Stimulated activated CD4-positive, alpha-beta T cell treated with anti-CD3 and anti-CD28 coated beads, Interleukin-12 subunit alpha, Interleukin-12 subunit beta, amount 100 ng/mL, for 48 hours (primary cell): ENCODE measurements around the gene DOHH.
A peak's percentile ranks its signal among the peaks of the same experiment; 100 is the strongest.

Source experiments
- DNase-seq, 3 donors: peaks; one replicate each; pipeline ENCODE4 v3.0.0-alpha.2; 2020; ENCODE audit warnings: low read depth in 2 of 3, low spot score in 1 of 3

Gene DOHH, protein sequence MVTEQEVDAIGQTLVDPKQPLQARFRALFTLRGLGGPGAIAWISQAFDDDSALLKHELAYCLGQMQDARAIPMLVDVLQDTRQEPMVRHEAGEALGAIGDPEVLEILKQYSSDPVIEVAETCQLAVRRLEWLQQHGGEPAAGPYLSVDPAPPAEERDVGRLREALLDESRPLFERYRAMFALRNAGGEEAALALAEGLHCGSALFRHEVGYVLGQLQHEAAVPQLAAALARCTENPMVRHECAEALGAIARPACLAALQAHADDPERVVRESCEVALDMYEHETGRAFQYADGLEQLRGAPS

DNA sequence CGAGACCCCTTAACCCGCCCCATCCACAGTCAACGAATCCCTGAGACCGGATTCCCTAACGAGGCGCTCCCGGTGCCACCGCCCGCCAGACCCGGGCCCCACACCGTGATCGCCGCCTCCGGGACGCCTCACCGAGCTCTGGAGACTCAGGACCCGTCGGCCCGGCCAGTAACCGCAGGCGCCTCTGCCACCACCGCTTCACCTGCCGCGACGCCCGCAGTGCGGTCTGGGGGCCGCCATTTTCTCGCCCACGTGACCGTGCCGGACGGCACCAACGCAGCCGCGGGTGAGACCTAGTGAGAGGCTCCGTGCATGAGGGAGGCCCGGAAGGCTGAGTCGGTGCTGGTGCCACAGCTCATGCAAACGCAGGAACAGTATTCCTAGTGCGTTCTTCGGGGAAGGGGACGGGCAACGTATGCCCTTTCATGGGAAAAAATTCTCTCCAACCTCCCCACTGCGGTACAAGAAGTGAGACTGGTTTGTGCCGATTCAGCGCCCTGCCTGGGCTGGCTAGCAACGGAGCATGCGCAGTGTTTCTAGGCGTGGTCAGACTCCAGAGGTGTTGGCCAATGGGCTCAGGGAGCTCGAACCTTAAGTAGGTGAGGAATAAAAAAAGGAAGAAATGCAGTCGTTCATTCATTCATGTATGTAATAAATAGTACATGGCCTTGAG is at the start of gene DOHH:
Gene DOHH (minus strand): TSS at position 246 of the 673 bp plus-strand sequence. CDS start 3,860 bp downstream, outside the sequence.
- DNase-seq, result peak; percentile 93 to 96 (median 95)

DNA sequence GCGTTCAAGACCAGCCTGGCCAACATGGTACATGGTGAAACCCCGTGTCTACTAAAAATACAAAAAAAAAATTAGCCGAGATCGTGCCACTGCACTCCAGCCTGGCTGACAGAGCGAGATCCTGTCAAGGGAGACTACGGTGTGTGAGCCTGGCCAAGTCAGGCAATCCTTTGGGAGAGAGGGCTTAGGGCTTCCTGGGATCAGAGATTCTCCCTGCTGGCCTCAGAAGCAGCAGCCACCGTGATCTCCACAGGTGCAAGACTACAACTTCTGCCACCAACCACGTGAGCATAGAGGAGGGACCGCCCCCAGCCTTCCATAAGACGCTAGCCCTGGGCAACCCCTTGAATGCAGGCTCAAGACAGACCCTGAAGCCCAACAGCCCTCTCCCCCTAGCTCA is 49.3 kb upstream of the DOHH start:
- DNase-seq, result no peak

DNA sequence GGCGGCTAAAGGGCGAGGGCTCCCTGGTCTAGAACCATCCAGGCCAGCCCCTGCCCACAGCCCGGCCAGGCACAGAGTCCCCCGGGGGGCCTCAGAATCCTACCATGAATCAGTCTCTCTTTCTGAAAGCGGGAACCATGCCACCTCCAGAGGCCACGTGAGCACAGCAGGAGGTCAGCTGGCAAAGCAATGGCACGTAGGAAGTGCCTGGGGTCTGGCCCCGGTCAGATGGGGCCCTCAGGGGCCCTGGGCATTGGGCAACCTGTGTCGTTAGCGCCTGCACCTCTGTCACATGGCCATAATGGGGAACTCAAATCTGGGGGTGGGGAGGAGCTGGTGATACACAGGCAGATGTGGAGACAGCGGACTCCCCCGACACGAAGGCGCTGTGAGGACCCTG is 48.1 kb upstream of the DOHH start:
- DNase-seq, result no peak

DNA sequence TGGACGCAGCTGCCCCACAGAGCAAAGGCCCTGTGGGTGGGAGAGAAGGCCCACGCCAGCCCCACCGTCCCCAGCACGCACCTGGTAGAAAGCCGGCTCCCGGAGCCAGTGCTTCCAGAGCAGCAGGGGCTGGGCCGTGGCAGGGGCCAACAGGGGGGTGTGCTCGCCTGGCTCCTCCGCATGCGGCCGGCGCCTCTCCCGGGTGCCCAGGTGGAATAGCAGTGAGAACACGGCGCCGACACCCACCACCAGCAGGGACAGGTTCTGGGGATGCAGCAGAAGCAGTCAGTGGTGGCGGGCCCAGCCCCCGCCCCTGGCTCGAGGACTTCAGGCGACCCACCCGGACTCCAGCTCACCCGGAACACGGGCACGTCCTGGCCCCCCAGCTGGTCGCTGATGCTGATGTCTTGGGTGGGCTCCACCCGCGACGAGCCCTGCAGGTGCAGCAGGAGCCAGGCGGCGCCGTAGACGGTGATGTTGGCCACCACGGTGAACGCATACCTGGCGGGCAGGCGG is 47.4 kb upstream of the DOHH start:
- no peak for DNase-seq

DNA sequence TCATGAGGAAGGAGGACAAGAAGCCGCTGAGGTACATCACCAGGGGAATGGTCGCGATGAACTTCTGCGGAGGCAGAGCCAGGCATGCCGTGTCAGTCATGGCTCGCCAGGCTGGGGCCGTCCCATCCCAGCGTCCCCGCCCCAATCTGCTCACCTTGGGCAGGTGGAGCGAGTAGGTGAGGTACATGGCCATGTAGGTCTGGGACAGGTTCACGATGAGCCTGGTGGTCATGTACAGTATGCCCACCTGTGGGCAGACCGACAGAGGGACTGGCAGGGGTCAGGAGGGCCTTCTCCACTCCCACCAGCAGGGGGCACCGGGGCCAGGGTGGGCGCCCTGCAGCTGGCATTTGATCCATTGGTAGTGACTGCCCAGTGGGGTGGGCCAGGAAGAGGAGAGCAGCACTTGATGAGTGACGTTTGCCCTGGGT is 46.8 kb upstream of the DOHH start:
- DNase-seq, result no peak

DNA sequence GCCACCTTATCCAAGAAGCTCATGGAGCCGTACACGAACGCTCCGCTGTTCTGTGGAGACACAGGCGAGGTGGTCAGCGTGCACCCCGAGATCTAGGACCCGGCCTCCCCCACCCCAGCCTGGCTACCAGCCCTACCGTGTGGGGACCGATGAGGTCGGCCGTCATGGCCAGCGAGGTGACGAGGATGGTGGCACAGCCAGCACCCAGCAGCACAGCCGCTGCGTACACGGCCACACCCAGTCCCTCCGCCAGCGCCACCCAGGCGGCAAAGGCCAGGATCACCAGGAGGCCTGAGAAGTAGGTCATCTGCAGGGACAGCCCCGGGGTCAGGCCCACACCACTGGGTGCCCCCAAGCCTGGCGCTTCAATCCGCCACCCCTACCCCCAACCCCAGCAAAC is 45.6 kb upstream of the DOHH start:
- DNase-seq, result no peak

DNA sequence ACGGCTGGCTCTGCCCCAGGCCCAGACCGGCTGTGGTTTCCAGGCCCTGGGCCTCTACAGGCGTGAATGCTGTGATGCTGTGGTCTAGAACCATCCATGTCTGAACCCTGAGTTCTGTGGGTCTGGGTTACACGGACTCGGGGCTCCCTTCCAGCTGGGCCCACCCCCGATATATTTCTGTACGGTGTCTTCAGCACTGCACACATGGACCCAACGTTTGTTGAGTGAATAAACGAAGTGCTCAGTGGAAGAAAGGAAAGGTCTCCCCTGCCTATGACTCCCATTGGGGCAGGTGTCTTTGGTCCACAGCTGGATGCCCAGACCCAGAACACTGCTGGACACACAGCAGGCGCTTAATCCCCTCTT is 45.2 kb upstream of the DOHH start:
- no peak for DNase-seq

DNA sequence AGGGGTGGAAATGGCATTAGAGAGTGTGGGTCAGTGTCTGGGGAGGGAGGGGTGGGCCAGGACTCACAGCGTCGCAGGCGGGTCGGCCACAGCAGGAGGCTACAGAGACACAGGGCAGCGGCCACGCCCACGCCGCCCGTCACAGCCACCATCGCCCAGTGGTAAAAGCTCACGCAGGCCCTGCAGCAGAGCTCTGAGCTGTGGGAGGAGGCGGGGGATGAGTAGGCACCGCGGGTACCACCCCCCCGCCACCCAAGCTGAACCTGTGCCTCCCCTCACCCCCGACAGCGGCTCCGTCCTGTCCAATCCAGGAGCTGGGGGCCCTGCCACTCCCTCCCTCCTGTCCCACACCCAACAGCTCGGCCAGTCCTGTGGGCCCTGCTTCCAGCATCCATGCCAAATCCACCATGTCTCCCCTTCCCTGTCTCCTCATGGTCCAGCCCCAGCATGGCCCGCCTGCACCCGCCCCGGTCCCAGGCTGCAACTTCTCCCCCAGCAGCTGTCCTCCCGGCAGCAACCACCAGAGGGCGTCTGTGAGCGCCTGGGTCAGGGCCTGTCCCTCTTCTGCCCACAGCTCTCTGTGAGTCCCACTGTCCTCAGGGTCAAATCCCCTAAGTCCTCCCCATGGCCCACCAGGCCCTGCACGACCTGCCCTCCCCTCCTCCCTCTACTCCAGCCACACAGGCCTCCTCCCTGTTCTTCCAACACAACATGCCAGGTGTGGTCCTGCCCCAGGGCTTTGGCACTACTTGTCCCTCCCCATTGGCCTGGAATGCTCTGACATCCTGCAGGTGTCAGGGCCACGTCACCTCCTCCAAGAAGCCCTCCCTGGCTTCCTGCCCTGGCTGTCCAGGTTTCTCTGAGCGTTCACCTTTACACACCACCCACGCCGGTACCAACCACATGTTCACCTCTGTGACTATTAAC is 44.5 kb upstream of the DOHH start:
- peak; percentile 61 to 91 (median 70) for DNase-seq

DNA sequence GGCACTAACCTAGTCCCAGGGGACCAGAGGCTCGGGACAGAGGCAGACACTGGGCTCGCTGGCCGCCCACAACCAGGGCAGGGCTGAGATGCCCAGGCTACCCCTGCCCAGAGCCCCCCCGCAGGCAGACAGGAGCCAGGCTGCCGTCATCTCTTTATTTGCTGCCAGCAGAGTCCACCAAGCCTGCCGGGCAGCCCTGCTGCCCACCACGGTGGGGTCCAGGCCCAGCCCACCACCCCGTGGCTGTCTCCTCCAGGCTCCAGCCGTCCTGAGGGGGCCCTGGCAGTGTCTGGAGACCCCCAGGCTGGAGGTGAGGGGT is 43.5 kb upstream of the DOHH start:
- DNase-seq, result no peak

DNA sequence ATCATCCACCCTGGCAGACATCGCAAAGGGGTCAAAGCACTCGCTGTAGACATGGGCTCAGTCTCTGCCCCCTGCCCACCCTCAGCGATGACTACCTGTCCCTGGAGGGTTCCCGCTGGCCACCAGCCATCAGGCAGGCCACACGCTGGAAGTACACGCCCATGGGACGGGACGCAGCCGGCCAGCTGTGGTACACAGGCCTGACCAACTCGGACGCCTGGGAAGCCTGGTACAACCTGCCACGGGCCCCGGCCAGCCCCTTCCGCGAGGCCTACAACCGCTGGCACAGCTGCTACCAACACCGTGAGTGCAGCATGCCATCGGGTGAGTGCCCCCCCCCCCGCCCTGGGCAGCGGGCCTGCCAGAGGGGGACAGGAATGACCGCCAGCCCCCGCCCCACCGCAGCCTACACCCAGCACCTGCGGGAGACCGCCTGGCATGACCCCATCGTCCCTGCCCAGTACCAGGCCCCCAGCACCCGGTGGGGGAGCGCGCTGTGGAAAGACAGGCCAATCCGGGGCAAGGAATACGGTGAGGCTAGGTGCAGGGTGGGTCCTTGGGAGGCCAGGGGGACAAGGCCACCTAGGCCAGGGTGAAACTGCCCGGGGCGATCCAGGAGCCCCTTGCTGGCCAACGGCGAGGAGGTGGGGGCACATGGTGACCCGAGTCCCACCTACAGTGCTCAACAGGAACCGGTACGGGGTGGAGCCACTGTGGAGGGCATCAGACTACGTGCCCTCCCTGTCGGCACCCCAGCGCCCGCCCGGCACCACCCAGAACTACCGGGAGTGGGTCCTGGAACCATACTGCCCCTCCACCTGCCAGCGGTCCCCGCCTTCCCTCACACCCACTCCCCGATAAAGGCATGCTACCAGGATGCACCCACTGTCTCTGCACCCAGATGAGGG is 42.9 kb upstream of the DOHH start:
- DNase-seq, result no peak

DNA sequence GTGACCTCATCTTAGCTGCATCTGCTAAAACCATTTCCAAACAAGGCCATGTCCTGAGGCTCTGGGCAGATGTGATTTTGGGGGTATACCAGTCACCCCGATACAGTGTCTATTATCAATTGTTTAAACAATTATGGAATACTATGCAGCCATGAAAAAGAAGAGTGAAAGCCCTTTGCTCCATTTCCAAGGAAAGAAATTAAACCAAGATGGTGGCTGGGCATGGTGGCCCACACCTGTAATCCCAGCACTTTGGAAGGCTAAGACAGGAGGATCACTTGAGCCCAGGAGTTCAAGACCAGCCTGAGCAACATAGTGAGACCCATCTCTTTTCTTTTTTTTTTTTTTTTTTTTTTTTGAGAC is 39.3 kb upstream of the DOHH start:
- no peak for DNase-seq

DNA sequence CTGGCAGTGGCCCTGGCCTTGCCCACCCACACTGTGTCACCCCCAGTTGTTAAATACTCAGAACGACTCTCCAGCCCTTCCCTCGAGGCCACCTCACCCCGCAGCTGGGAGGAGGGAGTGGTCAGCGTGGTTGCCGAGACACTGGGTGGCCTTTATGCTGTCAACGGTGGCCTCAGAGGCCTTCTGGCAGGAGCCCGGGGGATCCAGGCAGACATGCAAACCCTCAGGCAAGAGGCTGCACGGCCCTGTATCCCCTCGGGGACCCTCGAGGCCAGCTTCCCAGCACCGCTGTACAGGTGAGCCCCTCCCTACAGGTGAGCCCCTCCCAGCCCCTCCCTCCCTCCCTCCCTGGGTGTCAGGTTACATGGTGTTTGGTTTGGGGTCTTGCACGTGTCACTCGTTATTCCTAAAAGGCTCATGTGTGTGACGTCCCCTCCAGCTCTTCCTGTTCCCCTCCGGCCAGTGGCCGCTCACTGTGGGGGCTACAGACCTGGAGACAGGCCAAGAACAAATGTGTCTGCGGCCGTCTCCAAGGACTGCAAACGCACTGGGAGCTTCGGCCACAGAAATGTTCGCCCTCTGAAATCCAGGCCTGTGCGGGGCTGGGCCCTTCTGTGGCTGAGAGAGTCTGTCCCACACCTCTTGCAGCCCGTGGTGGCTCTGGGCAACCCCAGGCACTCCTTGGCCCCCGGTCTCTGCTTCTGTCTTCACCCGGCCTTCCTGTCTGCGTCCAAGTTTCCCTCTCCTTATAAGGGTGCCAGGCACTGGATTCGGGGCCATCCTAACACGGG is 38.7 kb upstream of the DOHH start, which contains the start of gene TEKTIP1:
Gene TEKTIP1 (plus strand): TSS at position 210 of the 791 bp plus-strand sequence. CDS start 4 bp downstream, at position 214.
- no peak for DNase-seq

DNA sequence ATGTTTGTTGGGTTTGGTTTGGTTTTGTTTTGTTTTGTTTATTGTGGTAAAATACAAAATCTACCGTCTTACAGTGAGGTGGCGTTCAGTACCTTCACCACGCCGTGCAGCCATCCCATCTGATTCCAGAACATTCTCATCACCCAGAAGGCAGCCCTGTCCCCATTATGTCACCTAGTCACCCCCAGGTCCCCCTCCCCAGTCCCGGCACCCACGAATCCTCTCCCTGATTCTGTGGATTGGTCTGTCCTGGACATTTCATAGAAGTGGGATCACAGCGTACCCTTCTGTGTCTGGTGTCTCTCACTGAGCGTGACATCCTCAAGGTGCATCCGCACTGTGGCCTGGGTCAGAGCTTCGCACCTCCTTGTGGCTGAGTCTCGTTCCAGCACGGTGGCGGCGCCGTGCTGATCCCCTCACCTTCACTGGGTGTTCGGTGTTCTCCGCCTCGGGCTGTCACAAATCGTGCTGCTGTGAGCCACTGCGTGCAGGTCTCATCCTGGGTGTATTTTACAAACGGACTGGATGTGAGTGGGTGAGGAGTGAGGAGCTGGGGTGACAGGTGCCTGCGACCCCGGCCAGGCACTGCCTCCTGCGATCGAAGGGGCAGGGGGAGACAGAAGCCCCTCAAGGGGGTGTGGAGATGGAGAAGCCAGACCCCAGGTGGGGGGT is 37.9 kb upstream of the DOHH start:
- no peak for DNase-seq

DNA sequence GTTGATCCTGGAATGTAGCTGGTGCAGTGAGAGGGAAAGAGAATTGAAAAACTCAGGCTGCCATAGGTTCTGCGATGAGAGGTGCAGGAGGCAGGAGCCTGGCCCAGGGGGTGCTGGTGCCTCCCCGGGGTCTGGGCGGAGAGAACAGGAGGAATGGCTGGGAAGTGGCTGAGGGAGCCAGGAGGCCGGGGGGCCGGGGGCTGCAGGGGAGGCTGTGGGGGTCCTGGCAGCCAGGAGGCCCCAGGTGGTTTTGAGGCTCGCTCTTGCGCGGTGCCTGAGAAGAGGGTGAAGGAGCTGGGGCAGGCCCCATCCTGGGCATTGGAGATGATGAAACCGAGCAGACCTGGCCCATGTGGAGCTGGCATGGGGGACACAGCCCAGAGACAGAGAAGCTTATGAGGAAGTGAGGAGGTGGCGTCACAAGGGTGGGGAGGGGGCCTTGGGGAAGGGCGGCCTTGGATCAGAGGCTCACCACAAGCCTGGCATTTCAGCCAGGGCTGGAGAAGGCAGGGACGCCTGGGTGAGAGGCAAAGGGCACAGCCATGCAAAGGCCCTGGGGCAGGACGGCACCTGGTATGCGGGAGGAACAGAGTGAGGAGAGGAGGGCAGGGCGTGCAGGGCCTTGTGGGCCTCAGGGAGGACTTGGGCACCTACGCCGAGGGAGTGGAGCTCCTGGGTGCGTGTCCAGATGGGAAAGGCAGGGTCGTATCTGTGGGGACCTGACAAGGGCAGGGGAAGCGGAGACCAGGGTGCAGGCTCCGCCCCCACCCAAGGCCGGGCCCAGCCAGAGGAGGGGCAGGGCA is 37.2 kb upstream of the DOHH start:
- DNase-seq, result no peak

DNA sequence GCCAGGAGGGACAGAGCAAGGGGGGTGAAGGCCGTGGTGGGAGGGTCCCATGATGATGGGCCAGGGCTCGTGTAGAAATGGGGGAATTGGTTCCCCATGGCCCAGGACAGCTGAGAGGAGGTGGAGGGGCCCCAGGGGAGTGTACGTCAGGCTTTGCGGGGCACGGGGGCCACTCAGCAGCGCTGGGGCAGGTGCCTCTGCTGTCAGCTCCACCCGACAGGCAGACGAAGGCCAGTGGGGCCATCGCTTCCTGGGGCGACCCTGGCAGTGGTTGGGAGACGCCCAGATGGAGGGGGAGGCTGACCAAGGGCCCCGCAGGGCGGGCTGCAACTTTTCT is 36.6 kb upstream of the DOHH start:
- no peak for DNase-seq

DNA sequence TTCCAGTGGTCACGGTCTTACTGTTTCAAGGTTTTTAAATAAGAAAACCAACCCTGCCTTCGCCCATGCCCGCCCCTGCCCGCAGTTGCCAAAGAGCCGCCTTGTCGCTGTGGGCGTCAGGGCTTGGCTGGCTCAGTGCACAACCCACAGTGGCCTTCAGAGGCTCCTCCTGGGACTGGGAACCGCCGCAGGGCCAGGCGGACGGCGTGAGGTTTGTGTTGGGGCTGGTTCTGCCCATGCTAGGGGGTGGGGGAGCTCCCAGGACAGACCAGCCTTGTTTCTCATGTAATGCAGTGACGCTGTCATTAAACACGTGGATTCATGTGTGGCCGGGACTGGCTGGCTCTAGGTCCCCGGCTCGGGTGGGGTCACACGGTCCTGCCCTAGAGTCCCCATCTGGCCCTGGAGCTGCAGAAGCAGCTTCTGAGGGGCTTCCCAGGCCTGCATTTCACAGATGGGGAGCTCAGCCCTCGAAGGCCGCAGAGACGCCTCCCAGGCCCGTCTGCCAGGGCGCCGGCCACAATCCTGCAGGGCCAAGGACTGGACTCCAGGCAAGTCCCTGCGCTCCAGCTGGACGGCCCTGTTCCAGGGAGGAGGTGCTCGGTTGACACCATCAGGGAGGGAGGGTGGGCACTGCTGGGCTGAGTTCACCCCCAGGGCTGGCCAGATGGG is 36.1 kb upstream of the DOHH start:
- no peak for DNase-seq

DNA sequence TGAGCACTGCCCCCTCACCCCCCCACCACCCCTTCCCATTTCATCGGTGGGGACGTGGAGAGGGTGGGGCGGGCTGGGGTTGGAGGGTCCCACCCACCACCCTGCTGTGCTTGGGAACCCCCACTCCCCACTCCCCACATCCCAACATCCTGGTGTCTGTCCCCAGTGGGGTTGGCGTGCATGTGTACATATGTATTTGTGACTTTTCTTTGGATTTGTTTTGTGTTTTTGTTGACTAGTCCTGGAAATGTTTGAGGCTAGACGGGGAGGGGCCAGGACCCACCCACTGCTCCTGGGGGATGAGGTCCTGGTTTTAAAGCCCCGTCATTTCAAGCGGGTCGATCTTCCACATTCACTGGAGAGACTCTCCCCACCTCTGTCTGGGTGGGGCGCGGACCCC is 35.5 kb upstream of the DOHH start:
- DNase-seq, result no peak

DNA sequence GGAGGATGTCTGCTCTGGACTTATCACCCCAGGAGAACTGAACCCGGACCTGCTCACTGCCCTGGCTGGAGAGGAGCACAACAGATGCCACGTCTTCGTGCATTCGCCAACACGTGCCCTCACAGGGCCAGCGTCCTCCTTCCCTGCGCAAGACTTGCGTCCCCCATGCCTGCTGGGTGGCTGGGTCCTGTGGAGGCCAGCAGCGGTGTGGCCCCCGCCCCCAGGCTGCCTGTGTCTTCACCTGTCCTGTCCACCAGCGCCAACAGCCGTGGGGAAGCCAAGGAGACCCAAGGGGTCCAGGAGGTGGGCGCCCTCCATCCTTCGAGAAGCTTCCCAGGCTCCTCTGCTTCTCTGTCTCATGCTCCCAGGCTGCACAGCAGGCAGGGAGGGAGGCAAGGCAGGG is 35.1 kb upstream of the DOHH start:
- DNase-seq, result no peak
